ENCODE measurements around the gene PEMT.

PEMT gene

DNA sequence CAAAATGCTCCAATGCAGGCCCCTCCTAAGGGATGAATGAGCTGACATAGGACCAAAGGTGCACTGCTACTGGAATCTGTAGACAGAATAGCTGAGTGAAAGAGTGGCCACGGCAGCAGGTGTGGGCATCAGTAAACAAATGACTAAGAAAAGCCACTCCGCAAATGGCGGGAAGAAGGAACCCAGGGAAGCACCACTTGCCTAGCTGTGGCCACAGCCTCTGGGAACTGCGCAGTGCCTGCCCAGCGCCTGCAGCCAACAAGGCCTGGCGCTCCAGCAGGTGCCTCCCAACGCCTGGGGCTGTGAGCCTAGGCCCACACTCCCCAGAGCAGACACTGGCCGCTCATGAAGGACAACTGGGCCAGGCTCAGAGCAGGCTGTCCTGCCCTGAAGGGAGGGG lies 11.8 kb downstream of the PEMT start:
- H3K27me3 ChIP-seq (ENCODE audit: insufficient read depth, low read length): no peaks in the 10 kb centered on the region
- no peak overlapping the region for H3K27ac ChIP-seq (ENCODE audit: low read length)
- 0 out of 2 replicates have a peak, but pooled peaks cover 6% of the 10 kb centered on the region for H3K36me3 ChIP-seq (ENCODE audit: insufficient read depth, low read depth, low read length)
- no peaks in the 10 kb centered on the region for H3K9me3 ChIP-seq (ENCODE audit: insufficient read depth, low read depth, low read length)
- H3K9ac ChIP-seq (ENCODE audit: low read depth, low read length): no peak overlapping the region
- H3K4me3 ChIP-seq (ENCODE audit: low read length): no peak overlapping the region
- H3K4me1 ChIP-seq (ENCODE audit: insufficient read depth, low read length): no peaks in the 10 kb centered on the region

DNA sequence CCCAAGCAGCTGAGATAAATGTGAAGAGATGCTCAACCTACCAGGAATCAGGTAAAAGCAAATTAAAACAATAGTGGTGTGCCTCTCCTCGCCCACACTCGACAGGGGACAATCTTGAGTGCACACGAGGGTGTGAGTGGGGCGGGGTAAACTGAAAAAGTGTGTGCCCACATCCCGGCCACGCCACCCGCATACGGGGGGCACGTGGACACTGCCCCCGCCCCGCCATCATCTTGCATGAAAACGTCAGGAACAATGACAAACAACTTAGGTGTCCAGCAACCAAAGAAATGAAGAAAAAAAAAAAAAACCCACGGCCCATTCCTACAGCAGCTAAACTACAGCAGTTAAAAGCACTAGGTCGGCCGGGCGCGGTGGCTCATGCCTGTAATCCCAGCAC lies 14.1 kb downstream of the PEMT start:
- Histone ChIP-seq H3K27me3 (ENCODE audit: insufficient read depth, low read length) (no peaks in the 10 kb centered on the region), H3K4me3 (ENCODE audit: low read length) (no peak overlapping the region), H3K9ac (ENCODE audit: low read depth, low read length) (no peak overlapping the region), H3K9me3 (ENCODE audit: insufficient read depth, low read depth, low read length) (no peaks in the 10 kb centered on the region), H3K4me1 (ENCODE audit: insufficient read depth, low read length) (no peaks in the 10 kb centered on the region), H3K36me3 (ENCODE audit: insufficient read depth, low read depth, low read length) (0 out of 2 replicates have a peak, but pooled peaks cover 6% of the 10 kb centered on the region), H3K27ac (ENCODE audit: low read length) (no peak overlapping the region)

DNA sequence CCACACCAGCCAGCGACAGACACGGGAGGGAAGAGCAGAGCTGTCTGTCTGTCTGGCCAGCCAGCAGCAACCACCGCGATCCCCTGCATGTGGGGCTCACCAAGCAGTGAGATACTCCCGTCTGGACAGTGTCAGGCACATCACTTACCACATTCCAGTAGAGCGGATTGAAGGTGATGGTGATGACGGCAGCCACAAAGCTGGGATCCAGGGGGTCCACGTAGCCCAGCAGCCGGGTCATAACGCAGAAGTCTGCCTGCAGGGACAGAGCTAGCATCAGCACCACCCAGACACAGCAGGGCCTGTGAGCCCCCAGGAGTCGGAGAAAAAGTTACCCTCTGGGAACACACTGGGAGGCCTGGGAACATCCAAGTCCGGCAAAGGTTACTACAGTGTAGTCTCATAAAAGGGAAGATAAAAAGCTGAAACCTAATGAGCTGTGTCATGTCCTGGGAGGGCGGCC lies 14.7 kb downstream of the PEMT start:
- Histone ChIP-seq H3K4me1 (ENCODE audit: insufficient read depth, low read length) (no peaks in the 10 kb centered on the region), H3K27ac (ENCODE audit: low read length) (no peak overlapping the region)

DNA sequence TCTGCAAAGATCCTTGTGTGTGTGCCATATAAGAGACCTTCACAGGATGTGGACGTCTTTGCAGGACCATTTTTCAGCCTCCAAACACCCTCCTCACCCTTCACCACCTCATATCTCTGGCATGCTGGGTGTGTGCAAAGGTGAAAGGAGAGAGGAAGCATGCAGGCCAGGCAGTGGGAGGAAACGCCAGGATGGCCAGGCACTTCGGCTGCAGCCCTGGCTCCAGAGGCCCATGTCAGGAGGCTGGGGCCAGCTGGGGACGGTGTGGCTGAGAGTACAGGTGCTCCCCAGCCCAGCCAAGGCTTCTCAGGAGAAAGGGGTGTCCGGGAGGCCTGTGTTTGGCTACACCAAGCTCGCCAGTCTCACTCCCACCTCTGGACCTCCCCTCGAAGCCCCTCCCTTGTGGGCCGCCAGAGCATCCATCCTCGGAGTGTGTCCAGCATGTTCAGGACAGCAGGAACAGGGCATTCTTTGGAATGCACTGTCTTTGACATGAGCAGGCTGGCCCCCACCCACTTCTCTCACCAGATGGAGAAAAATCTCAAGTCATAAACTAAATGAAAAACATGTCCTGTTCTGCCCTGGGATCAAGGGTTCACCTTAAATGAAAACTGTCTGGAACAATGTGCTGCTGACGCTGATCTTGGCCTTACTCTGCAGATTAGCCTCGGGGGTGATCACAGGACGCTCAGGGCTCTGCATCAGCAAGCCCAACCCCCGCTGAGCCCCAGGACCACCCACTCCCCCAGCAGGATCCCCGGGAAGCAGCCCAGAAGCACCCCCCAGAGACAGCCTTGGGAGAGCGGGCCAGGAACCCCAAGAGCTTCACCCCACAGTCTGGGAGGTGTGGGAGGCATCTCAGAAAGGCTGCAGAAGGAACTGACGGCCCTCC lies 15.9 kb downstream of the PEMT start:
- Histone ChIP-seq H3K27me3 (ENCODE audit: insufficient read depth, low read length) (no peaks in the 10 kb centered on the region), H3K27ac (ENCODE audit: low read length) (no peak overlapping the region), H3K4me1 (ENCODE audit: insufficient read depth, low read length) (no peaks in the 10 kb centered on the region), H3K4me3 (ENCODE audit: low read length) (no peak overlapping the region), H3K9ac (ENCODE audit: low read depth, low read length) (no peak overlapping the region), H3K36me3 (ENCODE audit: insufficient read depth, low read depth, low read length) (0 out of 2 replicates have a peak, but pooled peaks cover 6% of the 10 kb centered on the region), H3K9me3 (ENCODE audit: insufficient read depth, low read depth, low read length) (no peaks in the 10 kb centered on the region)

More for the DNA sequence above, 14.7 kb downstream of the PEMT start:
- H3K9ac ChIP-seq (ENCODE audit: low read depth, low read length): no peak overlapping the region; the same call in 1 of the 2 replicates
- H3K4me3 ChIP-seq (ENCODE audit: low read length): no peak overlapping the region
- no peaks in the 10 kb centered on the region for H3K27me3 ChIP-seq (ENCODE audit: insufficient read depth, low read length)
- H3K36me3 ChIP-seq (ENCODE audit: insufficient read depth, low read depth, low read length): 0 out of 2 replicates have a peak, but pooled peaks cover 6% of the 10 kb centered on the region
- no peaks in the 10 kb centered on the region for H3K9me3 ChIP-seq (ENCODE audit: insufficient read depth, low read depth, low read length)

DNA sequence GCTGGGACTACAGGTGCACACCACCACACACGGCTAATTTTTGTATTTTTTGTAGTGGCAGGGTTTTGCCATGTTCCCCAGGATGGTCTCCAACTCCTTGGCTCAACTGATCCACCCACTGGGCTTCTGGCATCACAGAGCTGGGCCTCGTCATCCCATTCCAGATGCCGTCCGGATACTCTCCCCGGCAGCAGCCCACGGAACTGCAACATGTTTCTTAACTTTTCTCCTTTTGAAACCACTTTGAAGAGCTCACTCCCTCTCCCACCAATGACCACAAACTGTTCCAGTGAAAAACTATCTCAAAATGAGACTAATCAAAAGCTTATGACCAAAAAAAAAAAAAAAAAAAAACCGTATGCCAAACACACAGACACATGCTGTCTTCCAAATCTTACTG lies 17.6 kb downstream of the PEMT start:
- H3K4me3 ChIP-seq (ENCODE audit: low read length): no peak overlapping the region
- H3K27ac ChIP-seq (ENCODE audit: low read length): no peak overlapping the region
- H3K9me3 ChIP-seq (ENCODE audit: insufficient read depth, low read depth, low read length): no peaks in the 10 kb centered on the region
- H3K9ac ChIP-seq (ENCODE audit: low read depth, low read length): no peak overlapping the region
- no peaks in the 10 kb centered on the region for H3K4me1 ChIP-seq (ENCODE audit: insufficient read depth, low read length)
- no peaks in the 10 kb centered on the region for H3K27me3 ChIP-seq (ENCODE audit: insufficient read depth, low read length)
- 0 out of 2 replicates have a peak, but pooled peaks cover 6% of the 10 kb centered on the region for H3K36me3 ChIP-seq (ENCODE audit: insufficient read depth, low read depth, low read length)

DNA sequence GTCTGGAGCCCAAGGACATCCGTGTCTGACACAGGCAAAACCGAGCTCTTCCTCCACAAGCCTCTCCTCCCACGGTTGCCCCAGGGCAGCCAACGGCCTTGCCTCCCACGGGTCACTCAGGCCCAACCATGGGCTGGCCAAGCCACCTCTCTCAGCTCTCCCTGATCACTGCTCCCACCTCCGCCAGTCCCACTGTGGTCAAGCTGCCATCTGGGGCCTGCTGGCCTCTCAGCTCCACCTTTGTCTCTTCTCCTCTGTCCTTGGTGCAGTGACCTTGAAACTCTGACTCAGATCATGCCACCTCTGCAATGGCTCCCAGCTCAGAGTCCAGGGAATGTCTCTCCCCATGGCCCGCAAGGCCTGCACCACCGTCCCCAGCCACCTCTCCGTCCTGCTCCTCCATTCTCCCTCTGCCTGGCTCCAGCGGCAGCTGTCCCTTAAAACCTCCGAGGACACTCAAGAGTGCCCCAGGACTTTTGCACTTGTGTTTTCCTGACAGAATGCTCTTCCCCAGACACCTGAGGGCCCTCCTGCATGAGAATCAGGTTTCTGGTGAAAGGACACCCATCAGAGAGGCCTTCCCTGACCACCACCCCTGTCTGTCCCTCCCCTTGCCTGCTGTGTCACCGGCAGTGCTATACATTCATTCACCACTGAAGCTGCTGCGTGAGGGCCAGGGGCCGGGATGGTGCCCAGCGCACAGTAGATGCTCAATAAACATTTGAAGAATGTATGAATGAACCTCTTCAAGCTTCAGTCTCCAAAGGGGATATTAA lies 19.3 kb downstream of the PEMT start:
- H3K4me3 ChIP-seq (ENCODE audit: low read length): no peak overlapping the region
- 0 out of 2 replicates have a peak, but pooled peaks cover 6% of the 10 kb centered on the region for H3K36me3 ChIP-seq (ENCODE audit: insufficient read depth, low read depth, low read length)
- H3K9me3 ChIP-seq (ENCODE audit: insufficient read depth, low read depth, low read length): no peaks in the 10 kb centered on the region
- H3K27me3 ChIP-seq (ENCODE audit: insufficient read depth, low read length): no peaks in the 10 kb centered on the region
- no peak overlapping the region; the same call in 1 of the 2 replicates for H3K9ac ChIP-seq (ENCODE audit: low read depth, low read length)
- H3K27ac ChIP-seq (ENCODE audit: low read length): no peak overlapping the region
- H3K4me1 ChIP-seq (ENCODE audit: insufficient read depth, low read length): no peaks in the 10 kb centered on the region

DNA sequence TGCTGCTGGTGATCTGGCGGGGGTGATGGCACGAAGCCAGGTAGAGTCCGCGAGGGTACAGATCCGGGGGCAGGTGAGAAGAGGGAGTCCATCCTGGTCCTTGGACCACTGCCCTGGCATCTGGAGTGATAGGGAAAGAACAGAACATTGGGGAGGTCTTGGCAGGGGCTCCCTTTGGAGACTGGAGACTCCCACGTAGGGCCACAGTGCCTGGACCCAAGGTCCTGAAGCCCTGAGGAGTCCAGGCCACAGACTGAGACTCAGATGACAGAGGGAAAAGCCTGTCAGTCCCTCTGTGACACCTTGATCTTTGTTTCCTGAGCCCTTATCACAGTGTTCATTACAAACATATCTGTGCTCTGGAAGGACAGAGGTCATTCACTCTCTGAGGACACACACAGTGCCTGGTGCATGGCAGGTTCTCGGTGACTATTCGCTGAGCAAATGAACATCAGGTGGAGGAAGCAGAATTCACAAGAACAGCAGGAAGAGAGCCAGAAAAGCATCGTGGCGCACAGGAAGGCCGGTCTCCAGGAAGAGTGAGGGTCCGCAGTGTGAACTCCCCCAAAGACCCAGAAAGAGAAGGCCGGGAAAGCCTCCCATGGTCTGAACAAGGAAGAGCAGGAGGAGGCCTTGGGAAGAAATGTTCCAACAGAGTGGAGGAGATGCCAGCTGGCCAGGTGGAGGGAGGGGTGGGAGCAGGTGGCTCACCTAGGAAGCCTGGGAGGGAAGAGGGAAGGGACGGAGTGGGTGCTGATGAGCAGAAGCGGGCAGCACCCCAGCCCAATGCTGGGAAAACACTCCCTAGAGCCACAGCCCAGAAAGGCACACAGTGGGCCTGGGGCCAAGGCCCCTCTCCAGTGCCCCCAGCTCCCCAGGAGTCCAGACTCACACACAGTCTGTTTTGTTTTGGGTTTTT lies 20.5 kb downstream of the PEMT start:
- H3K36me3 ChIP-seq (ENCODE audit: insufficient read depth, low read depth, low read length): no peaks in the 10 kb centered on the region
- H3K27ac ChIP-seq (ENCODE audit: low read length): no peak overlapping the region
- H3K27me3 ChIP-seq (ENCODE audit: insufficient read depth, low read length): no peaks in the 10 kb centered on the region
- H3K9ac ChIP-seq (ENCODE audit: low read depth, low read length): no peak overlapping the region
- no peak overlapping the region for H3K4me3 ChIP-seq (ENCODE audit: low read length)
- no peaks in the 10 kb centered on the region for H3K9me3 ChIP-seq (ENCODE audit: insufficient read depth, low read depth, low read length)
- H3K4me1 ChIP-seq (ENCODE audit: insufficient read depth, low read length): no peaks in the 10 kb centered on the region

DNA sequence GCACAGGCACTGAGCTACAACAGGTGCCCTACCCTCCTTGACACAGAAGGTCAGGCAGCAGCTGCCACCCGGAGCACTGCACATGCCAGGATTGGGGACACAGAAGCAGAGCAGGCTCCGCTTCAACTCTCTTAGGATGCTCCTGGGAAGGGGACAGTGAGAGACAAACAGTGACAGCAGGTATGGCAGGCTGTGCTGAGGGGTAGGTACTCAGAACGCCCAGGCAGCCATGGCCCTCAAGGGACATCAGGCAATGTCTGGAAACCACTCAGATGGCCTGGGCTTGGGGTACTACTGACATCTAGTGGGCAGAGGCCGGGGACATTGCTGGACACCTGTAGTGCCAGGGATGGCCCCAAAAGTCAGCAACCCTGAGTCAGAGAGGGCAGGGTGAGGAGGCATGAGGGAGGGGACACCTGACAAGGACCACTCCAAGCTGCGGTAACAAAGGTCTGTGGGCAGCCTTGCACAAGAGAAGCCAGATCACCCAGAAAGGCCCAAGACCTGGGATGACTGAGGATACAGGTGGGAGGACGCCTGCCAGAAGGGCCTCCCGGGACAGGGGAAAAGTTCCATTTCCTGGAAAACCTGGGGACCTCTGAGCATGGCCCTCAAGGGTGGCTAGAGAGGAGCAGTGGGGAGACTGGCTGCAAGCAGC lies 21.2 kb downstream of the PEMT start:
- peaks cover 2% of the 10 kb centered on the region; the same call in 1 of the 2 replicates for H3K4me1 ChIP-seq (ENCODE audit: insufficient read depth, low read length)

DNA sequence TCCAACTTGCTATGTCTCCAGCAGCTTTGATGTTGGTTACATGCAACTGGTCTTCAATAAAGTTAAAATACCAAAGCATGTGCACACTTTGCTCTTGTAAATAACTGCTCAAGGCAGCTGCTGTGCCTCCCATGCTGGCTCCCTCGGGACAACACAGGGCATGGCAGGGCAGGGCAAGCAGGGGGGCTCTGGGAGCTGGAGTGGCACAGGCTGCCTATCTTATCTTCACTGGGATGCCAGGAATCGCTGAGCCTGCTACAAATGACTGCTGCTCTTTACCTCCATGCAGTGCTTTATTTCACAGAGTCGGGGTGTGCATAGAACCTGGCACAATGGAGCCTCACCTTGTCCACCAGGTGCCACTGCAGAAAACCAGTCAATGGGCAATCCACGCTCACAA lies 21.8 kb downstream of the PEMT start:
- no peak overlapping the region for H3K27ac ChIP-seq (ENCODE audit: low read length)
- no peaks in the 10 kb centered on the region for H3K9me3 ChIP-seq (ENCODE audit: insufficient read depth, low read depth, low read length)
- H3K4me3 ChIP-seq (ENCODE audit: low read length): no peak overlapping the region
- no peaks in the 10 kb centered on the region for H3K36me3 ChIP-seq (ENCODE audit: insufficient read depth, low read depth, low read length)
- no peak overlapping the region for H3K9ac ChIP-seq (ENCODE audit: low read depth, low read length)
- no peaks in the 10 kb centered on the region for H3K27me3 ChIP-seq (ENCODE audit: insufficient read depth, low read length)
- peaks cover 5% of the 10 kb centered on the region; the same call in 1 of the 2 replicates for H3K4me1 ChIP-seq (ENCODE audit: insufficient read depth, low read length)

More for the DNA sequence above, 21.2 kb downstream of the PEMT start:
- no peaks in the 10 kb centered on the region for H3K27me3 ChIP-seq (ENCODE audit: insufficient read depth, low read length)
- H3K27ac ChIP-seq (ENCODE audit: low read length): no peak overlapping the region
- H3K9ac ChIP-seq (ENCODE audit: low read depth, low read length): no peak overlapping the region
- no peaks in the 10 kb centered on the region for H3K36me3 ChIP-seq (ENCODE audit: insufficient read depth, low read depth, low read length)
- H3K4me3 ChIP-seq (ENCODE audit: low read length): no peak overlapping the region
- H3K9me3 ChIP-seq (ENCODE audit: insufficient read depth, low read depth, low read length): no peaks in the 10 kb centered on the region

DNA sequence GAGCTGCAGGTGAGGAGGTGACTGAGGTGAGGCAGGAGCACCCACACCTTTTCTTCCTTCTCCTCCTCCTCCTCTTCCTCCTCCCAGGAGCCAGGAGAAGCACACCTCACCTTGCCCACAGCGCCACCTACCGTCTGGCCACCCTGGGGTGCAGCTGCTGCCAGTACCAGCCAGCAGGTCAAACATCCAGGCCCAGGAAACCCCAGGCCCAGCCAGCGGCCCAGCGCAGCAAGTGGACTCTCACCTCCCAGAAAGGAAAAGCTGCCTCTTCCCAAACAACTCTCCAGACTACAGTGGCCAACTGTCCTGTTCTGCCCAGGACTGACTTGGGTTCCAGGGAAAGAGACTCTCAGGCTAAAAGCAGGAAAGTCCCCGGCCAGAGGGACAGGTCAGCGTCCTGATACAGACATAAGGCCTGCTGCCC lies 22.7 kb downstream of the PEMT start:
- Histone ChIP-seq H3K27me3 (ENCODE audit: insufficient read depth, low read length) (no peaks in the 10 kb centered on the region), H3K4me1 (ENCODE audit: insufficient read depth, low read length) (peaks cover 8% of the 10 kb centered on the region; the same call in 1 of the 2 replicates), H3K9me3 (ENCODE audit: insufficient read depth, low read depth, low read length) (no peaks in the 10 kb centered on the region), H3K36me3 (ENCODE audit: insufficient read depth, low read depth, low read length) (no peaks in the 10 kb centered on the region), H3K27ac (ENCODE audit: low read length) (no peak overlapping the region), H3K4me3 (ENCODE audit: low read length) (no peak overlapping the region), H3K9ac (ENCODE audit: low read depth, low read length) (no peak overlapping the region)
